ENCODE data around the gene ZNRF1. TPM values are rescaled to one million over a fixed set of nuclear protein-coding genes. Genes with fewer than 3 reads are reported as not detected.

Gene ZNRF1
- total and polyA plus RNA-seq, 4 donors = 13.2 to 103 (median 54.9) TPM

- Histone ChIP-seq H3K4me1 (ENCODE audit: control insufficient read depth, insufficient read depth, low read length) (peaks cover 5% of the 10 kb centered on the region), H3K36me3 (ENCODE audit: control insufficient read depth, insufficient read depth, low read length) (no peaks in the 10 kb centered on the region), H3K27me3 (ENCODE audit: control insufficient read depth, insufficient read depth, low read length) (no peaks in the 10 kb centered on the region), H3K9me3 (ENCODE audit: control insufficient read depth, insufficient read depth, low read length) (no peaks in the 10 kb centered on the region), H3K4me3 (ENCODE audit: low read depth, low read length) (no peak overlapping the region), H3K27ac (ENCODE audit: low read depth, low read length) (no peak overlapping the region)
- WGBS (ENCODE audit: insufficient coverage) = no CpG with 5 or more reads among the region's 4 CpGs
- no peak for DNase-seq (ENCODE audit: low read depth in 4 of 6, low spot score in 6 of 6)
Measured at GRCh38 chr16:75048054-75048453, 49.2 kb downstream of the ZNRF1 start.

DNA sequence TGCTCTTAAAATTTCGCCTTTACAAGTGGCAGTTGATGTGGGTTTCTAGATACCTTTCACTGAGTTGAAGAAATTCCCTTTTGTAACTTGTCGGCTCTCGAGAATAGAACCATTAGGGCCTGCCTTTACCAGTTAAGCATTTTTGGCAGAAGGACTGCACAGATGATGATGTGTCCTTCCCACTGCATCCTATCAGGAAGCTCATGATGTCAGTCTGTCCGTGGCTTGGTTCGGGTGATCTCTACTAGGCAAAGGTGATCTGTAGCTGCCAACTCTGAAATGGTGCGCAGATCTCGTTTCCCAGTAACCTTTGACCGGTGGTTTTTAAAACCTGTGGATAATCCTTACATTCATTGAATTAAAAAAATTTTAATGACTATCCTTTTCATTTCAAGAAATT, 49.7 kb downstream of the ZNRF1 start:
- Histone ChIP-seq H3K27me3 (ENCODE audit: control insufficient read depth, insufficient read depth, low read length) (no peaks in the 10 kb centered on the region), H3K9me3 (ENCODE audit: control insufficient read depth, insufficient read depth, low read length) (no peaks in the 10 kb centered on the region), H3K36me3 (ENCODE audit: control insufficient read depth, insufficient read depth, low read length) (no peaks in the 10 kb centered on the region), H3K27ac (ENCODE audit: low read depth, low read length) (no peak overlapping the region), H3K4me3 (ENCODE audit: low read depth, low read length) (no peak overlapping the region), H3K4me1 (ENCODE audit: control insufficient read depth, insufficient read depth, low read length) (peaks cover 4% of the 10 kb centered on the region)
- 79% methylated on average over 5 of the region's 8 CpGs for WGBS (ENCODE audit: insufficient coverage)
- DNase-seq (ENCODE audit: low read depth in 4 of 6, low spot score in 6 of 6) = no peak

DNA sequence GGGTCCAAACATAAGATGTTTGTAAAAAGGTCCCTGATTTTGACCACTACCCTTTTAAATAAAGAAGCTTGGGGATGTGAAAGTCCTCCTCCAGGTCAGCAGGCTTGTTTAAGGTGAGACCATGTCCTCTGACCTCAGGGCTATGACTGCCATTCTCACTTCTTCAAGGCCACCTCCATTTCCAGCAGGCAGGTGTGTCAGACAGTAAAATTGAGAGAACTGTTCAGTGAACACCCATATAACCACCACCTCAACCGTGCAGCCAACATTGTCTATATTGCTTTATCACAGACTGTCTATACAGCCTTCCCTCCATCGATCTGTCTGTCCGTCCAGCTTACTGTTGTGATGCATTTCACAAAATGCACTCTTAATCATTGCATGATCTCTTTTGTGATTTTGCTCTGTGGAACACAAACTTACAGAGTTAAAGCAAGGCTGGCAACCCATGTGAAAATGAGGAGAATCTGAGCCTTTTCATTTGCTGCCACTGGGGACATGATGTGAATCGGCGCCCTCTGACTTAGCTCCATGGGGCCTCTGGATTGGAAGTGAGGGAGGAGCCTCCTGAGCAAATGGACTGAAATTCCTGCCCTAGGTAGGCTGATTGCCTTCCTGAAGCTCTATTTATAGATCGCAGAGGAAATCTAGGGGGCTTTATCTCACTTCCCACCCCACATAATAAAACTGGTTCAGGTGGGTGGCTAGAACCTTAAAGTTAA, 53.8 kb downstream of the ZNRF1 start:
- Histone ChIP-seq H3K27ac (ENCODE audit: low read depth, low read length) (no peak overlapping the region), H3K9me3 (ENCODE audit: control insufficient read depth, insufficient read depth, low read length) (no peaks in the 10 kb centered on the region), H3K4me1 (ENCODE audit: control insufficient read depth, insufficient read depth, low read length) (peaks cover 8% of the 10 kb centered on the region), H3K27me3 (ENCODE audit: control insufficient read depth, insufficient read depth, low read length) (no peaks in the 10 kb centered on the region), H3K4me3 (ENCODE audit: low read depth, low read length) (no peak overlapping the region), H3K36me3 (ENCODE audit: control insufficient read depth, insufficient read depth, low read length) (no peaks in the 10 kb centered on the region)
- WGBS (ENCODE audit: insufficient coverage) = 79% methylated on average over 5 of the region's 6 CpGs
- no peak for DNase-seq (ENCODE audit: low read depth in 4 of 6, low spot score in 6 of 6)

GRCh38 chr16:75053791-75054555, 55.1 kb downstream of the ZNRF1 start:
- peak in 1 of 6 donors; percentile 66 for DNase-seq (ENCODE audit: low read depth in 4 of 6, low spot score in 6 of 6)
- WGBS (ENCODE audit: insufficient coverage) = 74% methylated on average over 3 of the region's 4 CpGs

GRCh38 chr16:75054556-75054947, 55.7 kb downstream of the ZNRF1 start:
- H3K27ac ChIP-seq (ENCODE audit: low read depth, low read length) = no peak overlapping the region
- no CpG with 5 or more reads among the region's 2 CpGs for WGBS (ENCODE audit: insufficient coverage)
- no peaks in the 10 kb centered on the region for H3K9me3 ChIP-seq (ENCODE audit: control insufficient read depth, insufficient read depth, low read length)
- H3K4me3 ChIP-seq (ENCODE audit: low read depth, low read length) = no peak overlapping the region
- H3K36me3 ChIP-seq (ENCODE audit: control insufficient read depth, insufficient read depth, low read length) = no peaks in the 10 kb centered on the region
- H3K27me3 ChIP-seq (ENCODE audit: control insufficient read depth, insufficient read depth, low read length) = no peaks in the 10 kb centered on the region
- H3K4me1 ChIP-seq (ENCODE audit: control insufficient read depth, insufficient read depth, low read length) = peaks cover 13% of the 10 kb centered on the region
- no peak for DNase-seq (ENCODE audit: low read depth in 4 of 6, low spot score in 6 of 6)

More at GRCh38 chr16:75053791-75054555, 55.1 kb downstream of the ZNRF1 start:
- Histone ChIP-seq H3K27ac (ENCODE audit: low read depth, low read length) (no peak overlapping the region), H3K4me3 (ENCODE audit: low read depth, low read length) (no peak overlapping the region), H3K36me3 (ENCODE audit: control insufficient read depth, insufficient read depth, low read length) (no peaks in the 10 kb centered on the region), H3K4me1 (ENCODE audit: control insufficient read depth, insufficient read depth, low read length) (peaks cover 12% of the 10 kb centered on the region), H3K27me3 (ENCODE audit: control insufficient read depth, insufficient read depth, low read length) (no peaks in the 10 kb centered on the region), H3K9me3 (ENCODE audit: control insufficient read depth, insufficient read depth, low read length) (no peaks in the 10 kb centered on the region)

GRCh38 chr16:75058806-75059205, 60.0 kb downstream of the ZNRF1 start:
- no peaks in the 10 kb centered on the region for H3K36me3 ChIP-seq (ENCODE audit: control insufficient read depth, insufficient read depth, low read length)
- H3K27me3 ChIP-seq (ENCODE audit: control insufficient read depth, insufficient read depth, low read length) = no peaks in the 10 kb centered on the region
- no peak overlapping the region for H3K4me3 ChIP-seq (ENCODE audit: low read depth, low read length)
- no peak for DNase-seq (ENCODE audit: low read depth in 4 of 6, low spot score in 6 of 6)
- peaks cover 21% of the 10 kb centered on the region for H3K4me1 ChIP-seq (ENCODE audit: control insufficient read depth, insufficient read depth, low read length)
- H3K27ac ChIP-seq (ENCODE audit: low read depth, low read length) = no peak overlapping the region
- WGBS (ENCODE audit: insufficient coverage) = no CpG with 5 or more reads among the region's 4 CpGs
- H3K9me3 ChIP-seq (ENCODE audit: control insufficient read depth, insufficient read depth, low read length) = no peaks in the 10 kb centered on the region

DNA sequence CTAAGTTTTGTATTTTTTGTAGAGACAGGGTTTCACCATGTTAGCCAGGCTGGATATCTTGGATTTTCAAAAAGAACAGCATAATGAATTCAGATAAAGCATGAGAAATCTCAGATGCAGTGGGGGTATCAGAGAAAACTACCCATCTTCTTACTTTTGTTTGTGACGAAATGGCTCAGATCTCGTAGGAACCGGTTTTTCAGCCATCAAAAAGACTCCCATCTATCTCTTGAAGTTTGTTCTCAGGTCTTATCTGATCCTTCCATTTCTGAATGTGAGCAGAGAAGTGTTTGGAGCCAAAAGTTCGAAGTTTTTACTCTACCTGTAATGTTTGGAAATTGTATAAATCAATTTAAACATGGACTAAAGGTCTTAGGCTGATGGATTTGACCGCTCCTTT, 60.6 kb downstream of the ZNRF1 start:
- DNase-seq (ENCODE audit: low read depth in 4 of 6, low spot score in 6 of 6) = no peak
- H3K36me3 ChIP-seq (ENCODE audit: control insufficient read depth, insufficient read depth, low read length) = no peaks in the 10 kb centered on the region
- whole genome bisulfite sequencing (ENCODE audit: insufficient coverage) = 100% methylated on average over 1 of the region's 5 CpGs
- H3K27me3 ChIP-seq (ENCODE audit: control insufficient read depth, insufficient read depth, low read length) = no peaks in the 10 kb centered on the region
- H3K4me3 ChIP-seq (ENCODE audit: low read depth, low read length) = no peak overlapping the region
- no peaks in the 10 kb centered on the region for H3K9me3 ChIP-seq (ENCODE audit: control insufficient read depth, insufficient read depth, low read length)
- H3K27ac ChIP-seq (ENCODE audit: low read depth, low read length) = no peak overlapping the region
- peaks cover 15% of the 10 kb centered on the region for H3K4me1 ChIP-seq (ENCODE audit: control insufficient read depth, insufficient read depth, low read length)

DNA sequence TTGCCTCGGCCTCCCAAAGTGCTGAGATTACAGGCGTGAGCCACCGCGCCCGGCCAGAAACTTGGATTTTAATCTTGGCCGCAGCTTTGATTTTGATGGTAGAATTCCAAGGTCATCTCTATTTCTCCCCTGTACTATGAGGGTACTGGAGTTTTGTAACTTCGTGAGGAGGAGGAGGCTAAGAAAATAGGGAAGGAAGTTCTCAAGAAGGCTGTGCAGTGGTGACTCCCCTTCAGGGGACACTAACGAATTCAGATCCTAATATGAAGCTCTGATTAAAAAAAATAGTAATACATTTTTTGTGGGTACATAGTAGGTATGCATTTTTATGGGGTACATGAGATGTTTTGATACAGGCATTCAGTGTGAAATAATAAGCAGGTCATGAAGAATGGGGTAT, 61.9 kb downstream of the ZNRF1 start:
- H3K4me3 ChIP-seq (ENCODE audit: low read depth, low read length) = no peak overlapping the region
- no peak for DNase-seq (ENCODE audit: low read depth in 4 of 6, low spot score in 6 of 6)
- no peaks in the 10 kb centered on the region for H3K9me3 ChIP-seq (ENCODE audit: control insufficient read depth, insufficient read depth, low read length)
- peaks cover 18% of the 10 kb centered on the region for H3K4me1 ChIP-seq (ENCODE audit: control insufficient read depth, insufficient read depth, low read length)
- H3K27ac ChIP-seq (ENCODE audit: low read depth, low read length) = no peak overlapping the region
- no peaks in the 10 kb centered on the region for H3K27me3 ChIP-seq (ENCODE audit: control insufficient read depth, insufficient read depth, low read length)
- H3K36me3 ChIP-seq (ENCODE audit: control insufficient read depth, insufficient read depth, low read length) = no peaks in the 10 kb centered on the region
- 90% methylated on average over 1 of the region's 8 CpGs for WGBS (ENCODE audit: insufficient coverage)

- Histone ChIP-seq H3K27ac (ENCODE audit: low read depth, low read length) (no peak overlapping the region), H3K4me3 (ENCODE audit: low read depth, low read length) (no peak overlapping the region), H3K4me1 (ENCODE audit: control insufficient read depth, insufficient read depth, low read length) (peaks cover 18% of the 10 kb centered on the region), H3K27me3 (ENCODE audit: control insufficient read depth, insufficient read depth, low read length) (no peaks in the 10 kb centered on the region), H3K36me3 (ENCODE audit: control insufficient read depth, insufficient read depth, low read length) (no peaks in the 10 kb centered on the region), H3K9me3 (ENCODE audit: control insufficient read depth, insufficient read depth, low read length) (no peaks in the 10 kb centered on the region)
- no peak for DNase-seq (ENCODE audit: low read depth in 4 of 6, low spot score in 6 of 6)
- 82% methylated on average over 3 of the region's 3 CpGs for WGBS (ENCODE audit: insufficient coverage)
Measured at GRCh38 chr16:75061669-75062068, 62.8 kb downstream of the ZNRF1 start.

All from spinal cord (tissue), 10 donors.